NCI-H146 (cell line): Measurements from ENCODE around the gene RPL3.
"Not testable (repeated sequence)": the region's sequence is repeated elsewhere in the genome, so short reads cannot be mapped to it uniquely, and the experiment has no call there.

Experiments
- DNase-seq: peaks from one replicate; lab custom pipeline; 2025; lab: John Stamatoyannopoulos, UW

The RPL3 gene

GRCh38 chr22:39351689-39352214 lies 32.3 kb upstream of the RPL3 start:
- no peak for DNase-seq

GRCh38 chr22:39350757-39351688 lies 31.6 kb upstream of the RPL3 start:
- no peak for DNase-seq

- peak; percentile 18 for DNase-seq
Observed at GRCh38 chr22:39349967-39350726, 30.7 kb upstream of the RPL3 start, which contains the start of gene SYNGR1. TSS of gene SYNGR1 (plus strand) at chr22:39349991. CDS start at chr22:39350011, 20 bp downstream.

GRCh38 chr22:39349506-39349966 lies 30.1 kb upstream of the RPL3 start:
- DNase-seq: peak; percentile 38

GRCh38 chr22:39348909-39349505 lies 29.6 kb upstream of the RPL3 start:
- DNase-seq: peak; percentile 38

- DNase-seq: no peak
Observed at GRCh38 chr22:39345231-39345630, 25.8 kb upstream of the RPL3 start.

- DNase-seq: no peak
Observed at GRCh38 chr22:39344046-39344390, 24.6 kb upstream of the RPL3 start.

GRCh38 chr22:39343259-39344045 lies 24.0 kb upstream of the RPL3 start:
- DNase-seq: peak; percentile 41

GRCh38 chr22:39341179-39341578 lies 21.8 kb upstream of the RPL3 start:
- DNase-seq: no peak

GRCh38 chr22:39339775-39340174 lies 20.4 kb upstream of the RPL3 start:
- not testable (repeated sequence) for DNase-seq

- DNase-seq: no peak
Observed at GRCh38 chr22:39336411-39336810, 17.0 kb upstream of the RPL3 start.

- DNase-seq: no peak
Observed at GRCh38 chr22:39332441-39333064, 13.1 kb upstream of the RPL3 start.

GRCh38 chr22:39330553-39330952 lies 11.1 kb upstream of the RPL3 start:
- DNase-seq: not testable (repeated sequence)

- peak; percentile 63 for DNase-seq
Observed at GRCh38 chr22:39327995-39328754, 8.8 kb upstream of the RPL3 start.

- DNase-seq: no peak
Observed at GRCh38 chr22:39325392-39325932, 6.0 kb upstream of the RPL3 start.

GRCh38 chr22:39320616-39321029 lies 1.2 kb upstream of the RPL3 start:
- DNase-seq: peak; percentile 10

GRCh38 chr22:39318507-39319283 lies 728 bp downstream of the RPL3 start:
- DNase-seq: peak; percentile 36

GRCh38 chr22:39317775-39318506 lies 1.5 kb downstream of the RPL3 start:
- no peak for DNase-seq
